Tibial nerve (tissue), 4 donors: ENCODE data around the gene DNMT3B. TPM values are rescaled to one million over a fixed set of nuclear protein-coding genes. Genes with fewer than 3 reads are reported as not detected.

Experiments used
- DNase-seq, 2 donors: peaks; one replicate each; pipeline ENCODE4 v3.0.0-alpha.2; 2019; ENCODE audit warnings: low spot score in 2 of 2
- H3K27ac ChIP-seq, 4 donors: fragments of 200-600 bp; sonication (generic) in 3 of 4; one replicate each; pipeline ENCODE4 v1.5.1; 2017 to 2019; ENCODE audit warnings: mild to moderate bottlenecking in 1 of 4
- H3K27me3 ChIP-seq, 2 donors: fragments of 200-600 bp; sonication (generic) in 1 of 2; one replicate each; pipeline versions ENCODE4 v1.5.1 to v1.6.0; 2017 to 2019
- H3K36me3 ChIP-seq, 3 donors: fragments of 200-600 bp; sonication (generic); one replicate each; pipeline ENCODE4 v1.5.1; 2018 to 2019
- H3K4me1 ChIP-seq, 4 donors: fragments of 200-600 bp; sonication (generic) in 3 of 4; one replicate each; pipeline ENCODE4 v1.5.1; 2017 to 2019
- H3K4me3 ChIP-seq, 4 donors: fragments of 200-600 bp; sonication (generic) in 3 of 4; one replicate each; pipeline ENCODE4 v1.5.1; 2017 to 2019; ENCODE audit warnings: mild to moderate bottlenecking in 1 of 4, moderate library complexity in 1 of 4
- H3K9me3 ChIP-seq, 4 donors: fragments of 200-600 bp; sonication (generic) in 3 of 4; one replicate each; pipeline ENCODE4 v1.5.1; 2017 to 2019
- CTCF ChIP-seq, 5 experiments: fragments of 200-600 bp in 3 of 5; fragments of 450-650 bp in 2 of 5; sonication (generic) in 3 of 5; IDR thresholded peaks; one replicate each; pipeline ENCODE4 v1.5.1; 2016 to 2019; ENCODE audit warnings: antibody characterized with exemption in 5 of 5, mild to moderate bottlenecking in 3 of 5, moderate library complexity in 2 of 5
- EP300 ChIP-seq, 2 donors: sonication (generic); formaldehyde crosslinking; IDR thresholded peaks; one replicate each; pipeline ENCODE4 v1.6.1; 2017; ENCODE audit warnings: antibody characterized with exemption in 2 of 2, mild to moderate bottlenecking in 1 of 2
- POLR2A ChIP-seq, 2 donors: fragments of 450-650 bp; IDR thresholded peaks; one replicate each; pipeline ENCODE4 v1.6.1; 2017; ENCODE audit warnings: antibody characterized with exemption in 2 of 2, mild to moderate bottlenecking in 2 of 2, moderate library complexity in 2 of 2
- WGBS, 2 donors: methylation state at CpG; one replicate each; pipeline ENCODE4 v1.1.5; 2018; 5-methylcytosine and 5-hydroxymethylcytosine counted together
- total RNA-seq, 4 donors: library from RNA; depleted of rRNA; stranded (reverse); fragments of >200 nt; gene quantifications; one replicate each; pipeline ENCODE4 v1.1.0, GENCODE V29; 2016

DNMT3B gene
- total RNA-seq, 4 donors from 2014 or later = 1.0 to 1.5 (median 1.3) TPM

GRCh38 chr20:32841632-32842031 lies 79.4 kb downstream of the DNMT3B start:
- Histone ChIP-seq H3K36me3 (peaks cover 0 to 92% (median 20%) of the 10 kb centered on the region in 3 donors), H3K4me3 (no peak overlapping the region), H3K27ac (no peak overlapping the region), H3K27me3 (no peaks in the 10 kb centered on the region), H3K4me1 (no peaks in the 10 kb centered on the region), H3K9me3 (no peaks in the 10 kb centered on the region)
- WGBS, 2 donors = 61 to 75% methylated on average over 2 of the region's 2 CpGs
- no peak for TF ChIP-seq CTCF (IDR thresholded peaks at IDR 0.05)
- no peak for TF ChIP-seq EP300 (IDR thresholded peaks at IDR 0.05)
- no peak for TF ChIP-seq POLR2A (IDR thresholded peaks at IDR 0.05)
- DNase-seq = no peak

GRCh38 chr20:32842688-32843524 lies 80.7 kb downstream of the DNMT3B start:
- 92 to 93% methylated on average over 8 of the region's 8 CpGs for WGBS, 2 donors
- peaks cover 0 to 90% (median 20%) of the 10 kb centered on the region in 3 donors for H3K36me3 ChIP-seq
- no peak overlapping the region for H3K4me3 ChIP-seq
- no peaks in the 10 kb centered on the region for H3K27me3 ChIP-seq
- H3K9me3 ChIP-seq = no peaks in the 10 kb centered on the region
- no peaks in the 10 kb centered on the region for H3K4me1 ChIP-seq
- no peak overlapping the region for H3K27ac ChIP-seq
- DNase-seq = no peak
- no peak for TF ChIP-seq CTCF (IDR thresholded peaks at IDR 0.05)
- TF ChIP-seq EP300 (IDR thresholded peaks at IDR 0.05) = no peak
- TF ChIP-seq POLR2A (IDR thresholded peaks at IDR 0.05) = no peak

GRCh38 chr20:32845786-32846185 lies 83.6 kb downstream of the DNMT3B start:
- WGBS, 2 donors = 84 to 91% methylated on average over 2 of the region's 2 CpGs
- no peak overlapping the region for H3K27ac ChIP-seq
- no peak overlapping the region for H3K4me3 ChIP-seq
- peaks cover 0 to 88% (median 1%) of the 10 kb centered on the region in 3 donors for H3K36me3 ChIP-seq
- H3K27me3 ChIP-seq = no peaks in the 10 kb centered on the region
- H3K4me1 ChIP-seq = no peaks in the 10 kb centered on the region
- no peak for DNase-seq
- TF ChIP-seq CTCF (IDR thresholded peaks at IDR 0.05) = no peak
- no peak for TF ChIP-seq EP300 (IDR thresholded peaks at IDR 0.05)
- no peak for TF ChIP-seq POLR2A (IDR thresholded peaks at IDR 0.05)
- no peaks in the 10 kb centered on the region for H3K9me3 ChIP-seq

GRCh38 chr20:32846852-32847251 lies 84.7 kb downstream of the DNMT3B start:
- Histone ChIP-seq H3K9me3 (no peaks in the 10 kb centered on the region), H3K36me3 (peaks cover 0 to 88% (median 0%) of the 10 kb centered on the region in 3 donors), H3K27me3 (no peaks in the 10 kb centered on the region), H3K27ac (no peak overlapping the region), H3K4me1 (no peaks in the 10 kb centered on the region), H3K4me3 (no peak overlapping the region)
- 91 to 94% methylated on average over 5 of the region's 5 CpGs for WGBS, 2 donors
- TF ChIP-seq POLR2A (IDR thresholded peaks at IDR 0.05) (no peak), EP300 (IDR thresholded peaks at IDR 0.05) (no peak), CTCF (IDR thresholded peaks at IDR 0.05) (no peak)
- DNase-seq = no peak

- H3K27ac ChIP-seq = no peak overlapping the region
- TF ChIP-seq POLR2A (IDR thresholded peaks at IDR 0.05) = no peak
- TF ChIP-seq CTCF (IDR thresholded peaks at IDR 0.05) = no peak
- TF ChIP-seq EP300 (IDR thresholded peaks at IDR 0.05) = no peak
- H3K9me3 ChIP-seq = no peaks in the 10 kb centered on the region
- no peaks in the 10 kb centered on the region for H3K4me1 ChIP-seq
- no peak for DNase-seq
- H3K36me3 ChIP-seq = peaks cover 0 to 88% (median 0%) of the 10 kb centered on the region in 3 donors
- WGBS, 2 donors = 84 to 88% methylated on average over 5 of the region's 5 CpGs
- H3K4me3 ChIP-seq = no peak overlapping the region
- H3K27me3 ChIP-seq = no peaks in the 10 kb centered on the region
These were observed 85.8 kb downstream of the DNMT3B start for GRCh38 chr20:32847964-32848363.
